ENCODE results near the gene SCD5.

GRCh38 chr4:82811392-82811791 is 12.8 kb upstream of the SCD5 start:
- TF ChIP-seq CTCF (IDR thresholded peaks at IDR 0.05; ENCODE audit: poor library complexity, severe bottlenecking) (no peak), EP300 (conservative IDR thresholded peaks at IDR 0.05; ENCODE audit: poor library complexity, severe bottlenecking) (no peak), POLR2AphosphoS5 (IDR thresholded peaks at IDR 0.05) (no peak), RAD21 (conservative IDR thresholded peaks at IDR 0.05) (no peak), SMC3 (conservative IDR thresholded peaks at IDR 0.05; ENCODE audit: poor library complexity) (no peak), REST (IDR thresholded peaks at IDR 0.05; ENCODE audit: borderline replicate concordance) (no peak), TAF1 (IDR thresholded peaks at IDR 0.05; ENCODE audit: low read depth) (no peak), EZH2 (IDR thresholded peaks at IDR 0.05; ENCODE audit: borderline replicate concordance, insufficient read depth, low read length, poor library complexity, severe bottlenecking) (no peak)

Data from neural cell (in vitro differentiated cells).